GDM1 (cell line): ENCODE data around the gene FLVCR2.
"Not testable (repeated sequence)": the region's sequence is repeated elsewhere in the genome, so short reads cannot be mapped to it uniquely, and the experiment has no call there.

Experiments
- DNase-seq: peaks from one replicate; lab custom pipeline; 2025; lab: John Stamatoyannopoulos, UW

Gene FLVCR2

GRCh38 chr14:75662966-75663365 is 84.5 kb downstream of the FLVCR2 start:
- DNase-seq, result no peak

- no peak for DNase-seq
Observed at GRCh38 chr14:75667099-75667765, 88.8 kb downstream of the FLVCR2 start.

- no peak for DNase-seq
Observed at GRCh38 chr14:75672605-75673192, 94.3 kb downstream of the FLVCR2 start.

- no peak for DNase-seq
Observed at GRCh38 chr14:75673345-75674035, 95.1 kb downstream of the FLVCR2 start.

- peak; percentile 21 for DNase-seq
Observed at GRCh38 chr14:75675265-75675960, 97.0 kb downstream of the FLVCR2 start.

GRCh38 chr14:75685910-75686309 is 107.5 kb downstream of the FLVCR2 start:
- no peak for DNase-seq

GRCh38 chr14:75689012-75689411 is 110.6 kb downstream of the FLVCR2 start:
- DNase-seq, result no peak

- DNase-seq, result no peak
Observed at GRCh38 chr14:75690010-75690409, 111.6 kb downstream of the FLVCR2 start.

- not testable (repeated sequence) for DNase-seq
Observed at GRCh38 chr14:75695025-75695424, 116.6 kb downstream of the FLVCR2 start.

- no peak for DNase-seq
Observed at GRCh38 chr14:75697386-75697785, 119.0 kb downstream of the FLVCR2 start.
